HG03175 (cell line): ENCODE data around the gene PRDM16.
"Not testable (repeated sequence)": the region's sequence is repeated elsewhere in the genome, so short reads cannot be mapped to it uniquely, and the experiment has no call there.

Experiments
- ATAC-seq: cut with Tn5 transposase; IDR thresholded peaks from one replicate; pipeline ENCODE4 v1.9.1; 2021; ENCODE audit warnings: mild to moderate bottlenecking, moderate library complexity; ENCODE audit not compliant: unreplicated experiment

PRDM16 gene

DNA sequence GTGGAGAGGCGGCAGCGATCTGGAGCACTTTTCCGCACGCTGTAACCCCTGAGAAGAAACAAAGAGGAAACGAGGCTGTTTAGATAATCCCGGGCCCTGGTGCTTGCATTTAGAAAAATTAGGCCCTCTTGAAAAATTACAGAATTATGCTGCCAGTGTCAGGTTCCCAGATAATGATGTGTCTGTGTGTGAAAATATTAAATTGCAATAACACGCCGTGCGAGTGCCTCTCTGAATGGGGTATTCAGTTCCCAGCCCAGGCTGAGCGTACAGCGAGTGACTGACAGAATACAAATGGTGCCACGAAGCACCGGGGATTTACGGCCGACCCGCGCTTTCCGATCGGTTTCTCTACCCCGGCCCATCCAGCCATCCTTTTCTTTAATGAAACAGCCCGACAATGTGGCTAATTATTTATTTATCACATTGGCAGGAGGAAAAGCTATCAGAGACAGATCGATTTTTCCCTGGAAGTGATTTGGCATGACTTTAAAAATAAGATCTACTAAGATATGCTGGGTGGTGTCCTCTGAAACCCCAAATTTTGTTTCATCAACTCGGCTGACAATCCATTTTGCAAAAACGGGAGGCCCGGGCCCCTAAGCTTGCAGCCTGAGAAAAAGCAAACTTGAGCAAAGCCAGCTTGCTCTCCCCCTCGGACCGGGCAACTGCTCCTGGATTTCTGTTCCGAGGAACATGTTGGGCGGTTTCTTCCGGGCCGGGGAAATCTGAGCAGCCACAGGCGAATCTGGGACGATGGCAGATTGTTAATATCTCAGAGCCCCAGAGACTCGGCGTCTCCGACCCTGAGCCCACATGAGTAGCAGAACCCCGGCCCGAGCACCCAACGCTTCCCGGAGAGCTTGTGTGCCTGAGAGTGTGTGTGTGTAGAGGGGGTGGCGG lies 11.3 kb downstream of the PRDM16 start:
- no peak for ATAC-seq

GRCh38 chr1:3081171-3081683 lies 12.2 kb downstream of the PRDM16 start:
- ATAC-seq, result no peak

GRCh38 chr1:3082051-3082450 lies 13.0 kb downstream of the PRDM16 start:
- ATAC-seq, result no peak

DNA sequence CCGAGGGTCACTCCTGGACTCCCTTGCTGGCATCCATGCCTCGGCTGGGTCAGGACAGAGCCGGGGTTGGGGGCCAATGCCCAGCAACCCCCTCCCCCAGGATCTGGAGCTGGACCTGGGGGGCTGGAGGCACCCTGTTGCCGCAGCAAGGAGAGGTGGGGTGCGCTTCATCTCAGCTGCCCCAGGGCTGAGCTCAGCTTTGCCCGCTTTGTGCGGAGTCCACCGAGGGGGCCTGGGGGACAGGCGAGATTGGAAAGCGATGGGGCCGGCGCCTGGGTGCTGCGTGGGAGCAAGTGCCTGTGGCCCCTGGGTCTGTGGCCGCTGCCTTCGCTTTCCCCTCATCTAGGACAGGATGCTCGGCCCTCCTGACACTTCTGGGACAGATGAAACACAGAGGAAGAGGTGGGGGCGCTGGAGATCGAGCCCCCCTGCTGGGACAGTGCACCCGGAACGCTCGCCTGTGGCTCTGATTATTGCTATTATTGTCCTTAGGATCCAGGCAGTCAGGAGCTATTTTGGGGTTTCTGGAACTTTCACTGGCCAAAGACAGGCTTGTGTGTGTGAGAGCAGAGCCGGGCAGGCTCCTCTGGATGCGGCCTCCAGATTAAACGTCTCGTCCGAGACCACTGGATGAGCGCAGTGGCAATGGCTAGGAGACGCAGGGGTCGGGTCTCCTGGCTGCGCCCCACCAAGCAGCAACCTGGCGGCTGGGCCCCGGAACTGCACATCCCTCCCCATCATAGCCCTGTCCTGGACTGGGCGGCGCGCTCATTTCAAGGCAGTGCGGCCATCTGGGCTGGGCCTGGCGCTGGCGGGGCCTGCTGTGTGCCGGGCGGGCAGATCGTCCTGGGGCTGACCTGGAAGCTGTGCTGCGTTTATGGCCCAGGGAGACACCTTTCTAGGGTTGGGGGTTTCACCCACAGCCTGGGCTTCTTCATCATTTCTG lies 13.8 kb downstream of the PRDM16 start:
- ATAC-seq, result no peak

GRCh38 chr1:3084154-3084553 lies 15.2 kb downstream of the PRDM16 start:
- ATAC-seq, result no peak

DNA sequence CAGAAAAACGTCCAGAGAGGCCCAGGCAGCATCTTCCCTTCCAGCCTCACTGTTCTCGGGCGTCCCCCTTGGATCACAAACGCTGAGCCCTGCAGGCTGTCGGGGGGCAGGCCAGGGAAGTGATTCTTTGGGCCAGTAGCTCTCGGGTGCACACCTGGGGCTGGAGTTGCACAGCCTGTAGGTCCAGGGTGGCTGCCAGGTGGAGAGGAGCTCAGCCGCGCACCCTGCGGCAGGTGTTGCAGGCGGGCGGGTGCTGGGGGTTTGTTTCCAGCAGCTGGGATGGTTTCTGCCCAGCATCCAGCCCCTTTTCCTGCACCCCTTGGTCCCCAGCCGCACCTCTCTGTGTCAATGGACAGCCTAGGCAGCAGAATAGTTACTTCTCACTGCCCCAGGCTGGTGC lies 15.7 kb downstream of the PRDM16 start:
- ATAC-seq, result no peak

GRCh38 chr1:3085721-3086120 lies 16.7 kb downstream of the PRDM16 start:
- ATAC-seq, result no peak

GRCh38 chr1:3086272-3086974 lies 17.4 kb downstream of the PRDM16 start:
- no peak for ATAC-seq

DNA sequence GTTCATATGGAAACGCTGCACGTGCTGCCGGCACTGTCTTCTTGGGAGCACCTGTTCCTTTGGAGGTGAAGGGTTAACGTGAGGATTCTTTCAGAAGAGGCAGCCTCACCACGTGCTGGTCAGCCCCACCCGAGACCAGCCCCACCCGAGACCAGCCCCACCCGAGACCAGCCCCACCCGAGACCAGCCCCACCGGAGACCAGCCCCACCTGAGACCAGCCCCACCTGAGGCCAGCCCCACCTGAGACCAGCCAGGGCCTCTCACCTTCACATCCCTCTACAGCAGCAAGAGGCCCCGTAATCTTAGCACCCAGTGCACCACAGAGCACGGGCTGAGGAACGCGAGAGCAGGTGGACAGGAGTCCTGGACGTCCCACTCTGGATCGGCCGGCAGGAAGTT lies 18.0 kb downstream of the PRDM16 start:
- no peak for ATAC-seq

- not testable (repeated sequence) for ATAC-seq
These were observed 19.1 kb downstream of the PRDM16 start for GRCh38 chr1:3087946-3088668.

DNA sequence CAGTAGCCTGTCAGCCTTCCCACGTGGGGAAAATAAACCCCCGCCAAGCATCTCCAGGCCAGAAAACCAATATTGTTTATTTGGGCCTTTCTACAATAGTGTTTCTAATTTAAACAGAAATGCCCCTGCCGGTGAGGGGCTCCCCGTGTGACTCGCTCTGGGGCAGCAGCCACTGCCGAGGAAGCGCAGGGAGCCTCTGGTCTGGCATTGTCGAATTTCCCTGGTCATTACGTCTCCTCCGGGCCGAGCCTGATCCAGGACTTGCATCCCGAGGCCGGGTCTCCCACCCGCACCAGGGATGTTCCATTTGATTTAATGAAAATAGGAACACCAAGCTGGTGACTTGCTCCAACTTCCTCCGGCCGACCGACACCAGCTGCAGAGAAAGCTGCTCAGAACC lies 20.5 kb downstream of the PRDM16 start:
- no peak for ATAC-seq

DNA sequence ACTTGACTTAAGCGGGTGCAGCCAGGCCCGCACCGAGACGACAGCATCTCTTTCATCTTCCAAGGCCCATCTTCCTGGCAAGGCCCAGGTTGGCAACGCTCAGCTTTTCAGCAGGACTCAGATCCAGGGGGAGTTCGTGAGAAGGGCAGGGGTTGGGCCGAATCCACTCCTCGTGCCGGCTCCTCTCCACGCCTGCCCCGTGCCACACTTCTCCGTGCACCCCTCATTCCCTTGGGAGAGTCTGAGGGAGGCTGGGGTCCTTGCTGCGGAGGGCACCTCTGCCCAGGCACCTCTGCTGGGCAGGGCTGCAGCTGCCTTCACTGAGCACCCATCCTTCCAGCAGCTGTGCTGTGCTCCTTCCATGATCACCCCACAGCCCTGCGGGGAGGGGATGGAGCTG lies 22.3 kb downstream of the PRDM16 start:
- no peak for ATAC-seq

DNA sequence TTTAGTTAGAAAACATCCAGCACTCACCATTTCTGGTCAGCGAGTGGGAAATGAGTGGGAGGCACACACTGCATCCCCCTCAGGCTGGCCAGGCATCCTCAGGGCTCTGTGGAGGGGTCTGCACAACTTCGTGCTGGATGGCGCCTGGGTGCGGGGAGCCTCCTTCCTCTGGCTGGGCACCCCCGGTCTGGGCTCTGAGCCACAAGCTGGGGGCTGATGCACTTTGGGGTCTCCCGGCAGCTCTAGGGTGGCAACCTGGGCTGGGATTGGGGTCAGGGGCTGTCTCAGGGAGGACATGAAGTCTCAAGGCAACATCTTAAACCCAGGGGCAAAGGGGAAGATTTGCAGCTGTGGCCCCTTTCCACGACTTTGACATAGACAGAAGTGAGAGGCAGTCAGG lies 23.5 kb downstream of the PRDM16 start:
- ATAC-seq, result no peak

DNA sequence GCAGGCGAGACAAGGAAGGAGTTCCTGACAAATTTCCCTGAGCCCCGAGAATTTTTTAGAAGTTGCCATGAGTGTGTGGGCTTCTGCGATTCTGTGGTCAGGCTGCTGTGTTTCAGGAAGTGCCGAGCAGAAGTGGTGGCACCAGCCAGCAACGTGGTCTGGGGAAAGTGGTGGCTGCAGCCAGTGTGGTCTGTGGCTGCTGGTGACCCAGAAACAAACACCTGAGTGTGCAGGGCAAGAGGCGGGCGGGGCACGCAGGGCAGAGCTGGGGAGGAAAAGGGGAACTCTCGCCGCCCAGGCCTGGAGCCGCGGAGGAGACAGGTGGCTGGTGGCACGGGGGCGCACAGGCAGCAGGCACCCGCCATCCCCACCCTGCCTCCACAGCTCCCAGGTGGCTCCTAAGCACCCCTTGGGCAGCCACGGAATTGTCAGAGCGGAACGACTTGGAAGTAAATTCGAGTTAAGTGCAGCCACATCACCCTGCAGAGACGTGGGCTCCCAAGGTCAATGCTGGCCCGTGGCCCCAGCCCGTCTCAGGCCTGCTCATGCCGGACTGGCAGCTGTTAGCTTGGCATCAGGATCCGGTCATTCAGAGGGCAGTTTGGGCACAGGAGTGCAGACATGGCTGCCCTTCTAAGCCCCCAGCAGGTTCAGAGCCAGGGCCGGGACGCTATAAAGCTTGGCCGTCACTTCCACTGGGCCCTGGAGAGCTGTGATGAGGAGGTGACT lies 25.1 kb downstream of the PRDM16 start:
- ATAC-seq, result no peak

DNA sequence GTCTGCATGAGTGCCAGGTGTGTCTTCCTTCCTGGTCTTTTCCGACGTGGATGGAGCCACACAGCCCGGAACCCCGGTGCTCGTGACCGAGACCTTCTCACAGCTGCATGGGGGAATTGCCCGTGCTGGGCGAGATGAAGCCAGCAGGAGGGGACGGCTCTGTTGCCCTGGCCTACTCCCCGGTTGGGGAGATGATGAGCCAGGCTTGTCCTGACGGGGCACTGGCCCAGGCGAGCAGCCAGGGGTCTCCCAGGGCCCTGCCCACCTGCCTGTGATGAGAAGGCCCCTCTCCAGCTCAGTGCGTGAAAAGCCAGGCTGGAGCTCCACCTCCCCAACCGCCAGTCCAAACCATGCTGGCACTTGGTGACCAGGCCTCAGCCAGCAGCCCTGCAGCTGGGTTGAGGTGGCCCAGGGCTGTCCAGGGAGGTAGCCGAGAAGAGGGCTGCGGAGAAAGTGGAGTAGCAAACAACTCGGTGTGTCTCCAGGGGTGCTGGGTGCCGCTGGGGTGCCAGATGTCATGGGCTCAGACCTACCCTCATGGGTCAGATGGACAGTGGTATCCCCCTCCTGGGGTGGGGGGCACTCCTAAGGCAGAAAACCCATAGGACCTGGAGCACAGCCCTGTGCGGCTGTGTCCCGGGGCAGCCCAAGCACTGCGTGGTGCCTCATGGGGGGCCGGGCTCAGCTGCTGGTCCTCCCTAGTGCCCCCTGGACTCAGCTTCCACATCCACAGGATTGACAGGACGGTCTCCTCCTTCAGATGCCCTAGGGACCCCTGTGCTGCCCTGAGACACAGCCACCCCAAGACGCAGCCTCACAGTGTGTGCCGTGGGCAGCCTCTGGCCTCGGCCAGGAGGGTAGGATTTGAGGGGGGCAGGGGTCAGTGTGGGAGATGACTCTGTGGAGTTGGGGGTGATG lies 26.1 kb downstream of the PRDM16 start:
- no peak for ATAC-seq

DNA sequence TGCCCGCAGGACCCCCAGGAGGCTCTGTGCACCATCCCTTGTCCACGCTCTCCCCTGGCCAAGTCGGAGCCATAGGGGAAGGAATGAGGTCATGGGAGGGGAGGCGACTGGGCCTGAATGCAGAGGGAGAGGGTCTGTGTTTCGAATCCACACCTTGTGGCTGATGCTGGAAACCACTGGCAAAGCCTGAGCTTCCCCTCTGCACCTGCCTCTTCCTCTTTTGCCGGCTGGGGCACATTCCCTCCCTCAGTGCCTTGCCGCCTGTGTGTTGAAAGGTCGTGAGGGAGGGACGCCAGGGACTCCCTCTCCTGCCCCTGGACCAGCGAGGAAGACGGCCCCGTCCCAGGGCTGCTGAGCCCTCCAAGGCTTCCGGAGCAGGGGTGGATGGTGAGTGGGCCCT lies 27.3 kb downstream of the PRDM16 start:
- no peak for ATAC-seq

GRCh38 chr1:3097231-3097630 lies 28.2 kb downstream of the PRDM16 start:
- ATAC-seq, result no peak

DNA sequence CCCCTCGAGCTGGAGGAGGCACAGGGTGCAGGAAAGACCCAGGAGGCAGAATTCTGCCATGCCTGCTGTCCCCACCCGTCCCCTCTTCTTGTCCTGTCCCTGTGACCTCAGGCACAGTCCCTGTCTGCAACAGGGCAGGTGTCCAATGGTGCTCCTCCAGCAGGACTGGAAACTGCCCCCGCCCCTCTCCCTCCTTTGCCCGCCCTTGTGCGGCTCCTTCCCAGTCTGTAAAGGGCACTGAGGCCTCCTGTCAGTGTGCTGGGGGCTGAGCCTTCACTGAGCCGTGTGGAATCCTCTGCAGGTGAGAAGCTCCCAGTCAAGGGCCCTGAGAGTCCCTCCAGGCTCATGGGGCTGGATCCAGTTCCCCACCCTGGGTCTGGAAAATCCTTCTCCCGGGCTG lies 28.9 kb downstream of the PRDM16 start:
- ATAC-seq, result no peak

- no peak for ATAC-seq
These were observed 30.9 kb downstream of the PRDM16 start for GRCh38 chr1:3099861-3100260.
